GM19240 (cell line): ENCODE results near the gene SF3B4.
"Not testable (repeated sequence)": the region's sequence is repeated elsewhere in the genome, so short reads cannot be mapped to it uniquely, and the experiment has no call there.

Experiments
- DNase-seq: peaks from one replicate; pipeline ENCODE4 v3.0.0; 2011; ENCODE audit warnings: low spot score; ENCODE audit not compliant: insufficient read length

Gene SF3B4

DNA sequence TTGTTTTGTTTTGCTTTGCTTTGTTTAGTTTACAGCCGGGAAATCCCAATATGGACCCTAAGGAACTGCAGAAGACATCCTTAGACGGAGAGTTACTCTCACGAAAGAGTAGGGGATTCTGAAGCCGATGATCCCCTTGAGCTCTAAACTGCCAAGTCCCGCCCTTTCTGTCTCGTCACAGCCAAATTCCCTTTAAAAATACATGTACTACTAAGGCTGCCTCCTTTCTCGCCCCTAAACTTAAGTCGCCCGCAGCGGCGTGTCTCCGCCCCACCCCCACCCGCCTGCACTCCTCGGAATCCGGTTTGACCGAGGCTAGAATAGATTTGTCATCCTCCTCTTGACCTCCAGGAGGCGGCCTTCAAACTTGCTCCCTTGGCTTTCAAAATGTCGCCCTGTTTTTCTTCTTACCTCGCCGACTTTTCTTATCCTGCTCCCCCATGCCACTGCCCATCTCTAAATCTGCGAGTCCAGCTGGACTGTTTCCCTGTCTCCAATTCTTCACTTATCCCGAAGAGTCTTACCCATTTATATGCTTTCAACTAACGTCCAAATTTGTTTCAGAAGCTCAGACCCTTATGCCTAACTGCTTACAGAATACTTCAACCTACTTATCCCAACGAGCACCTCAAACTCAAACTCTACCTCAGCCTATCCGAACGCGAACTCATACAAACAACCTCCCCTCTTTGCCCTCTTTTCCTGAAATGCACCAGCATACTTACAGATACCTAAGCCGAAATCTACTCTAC lies 39.2 kb downstream of the SF3B4 start:
- no peak for DNase-seq

- no peak for DNase-seq
Measured at GRCh38 chr1:149887456-149888246, 40.0 kb downstream of the SF3B4 start.

- DNase-seq: not testable (repeated sequence)
Measured at GRCh38 chr1:149887196-149887455, 40.5 kb downstream of the SF3B4 start.

- DNase-seq: no peak
Measured at GRCh38 chr1:149886396-149887195, 41.0 kb downstream of the SF3B4 start.

- not testable (repeated sequence) for DNase-seq
Measured at GRCh38 chr1:149886121-149886395, 41.5 kb downstream of the SF3B4 start.

GRCh38 chr1:149885339-149886120 lies 42.1 kb downstream of the SF3B4 start:
- DNase-seq: no peak

DNA sequence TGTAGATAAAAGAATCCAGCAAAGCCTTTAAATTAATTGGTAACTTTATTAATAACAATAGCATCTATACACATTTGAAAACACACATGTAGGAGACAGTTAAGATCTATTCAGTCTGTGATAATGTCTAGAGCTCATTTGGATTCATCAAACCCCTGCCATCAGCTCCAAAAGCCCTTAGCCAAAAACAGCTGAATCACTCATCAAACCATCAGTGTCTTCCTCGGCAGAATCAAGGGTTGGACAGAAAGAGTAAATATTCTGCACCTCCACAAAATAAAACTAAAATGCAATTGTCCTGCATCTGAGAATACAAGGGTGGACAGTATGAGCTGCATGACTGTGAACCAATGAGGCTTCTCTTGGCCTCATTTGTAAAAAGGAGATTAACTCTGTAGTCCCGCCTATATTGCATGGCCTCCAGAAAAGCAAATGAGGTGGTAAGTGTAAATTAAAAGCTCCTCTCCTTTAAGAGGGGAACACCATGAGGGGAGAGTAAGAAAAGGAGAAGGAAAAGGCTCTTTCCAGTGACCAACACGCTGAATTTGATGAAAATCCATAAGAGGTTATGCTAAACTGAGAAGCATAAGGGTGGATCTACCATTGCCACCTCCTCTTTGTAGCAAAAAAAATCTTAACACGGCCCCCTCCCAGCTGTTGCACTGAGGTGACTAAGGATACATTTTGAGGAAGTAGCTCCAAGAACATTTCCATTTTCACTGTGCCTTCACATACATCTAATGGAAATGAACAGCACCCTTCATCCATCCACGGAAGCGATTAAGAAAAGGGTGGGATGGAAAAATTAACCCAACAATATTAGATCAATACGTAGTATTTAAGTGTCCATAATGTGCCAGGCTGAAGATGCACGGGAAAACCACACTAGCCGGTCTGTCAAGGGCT lies 42.9 kb downstream of the SF3B4 start:
- DNase-seq: no peak

DNA sequence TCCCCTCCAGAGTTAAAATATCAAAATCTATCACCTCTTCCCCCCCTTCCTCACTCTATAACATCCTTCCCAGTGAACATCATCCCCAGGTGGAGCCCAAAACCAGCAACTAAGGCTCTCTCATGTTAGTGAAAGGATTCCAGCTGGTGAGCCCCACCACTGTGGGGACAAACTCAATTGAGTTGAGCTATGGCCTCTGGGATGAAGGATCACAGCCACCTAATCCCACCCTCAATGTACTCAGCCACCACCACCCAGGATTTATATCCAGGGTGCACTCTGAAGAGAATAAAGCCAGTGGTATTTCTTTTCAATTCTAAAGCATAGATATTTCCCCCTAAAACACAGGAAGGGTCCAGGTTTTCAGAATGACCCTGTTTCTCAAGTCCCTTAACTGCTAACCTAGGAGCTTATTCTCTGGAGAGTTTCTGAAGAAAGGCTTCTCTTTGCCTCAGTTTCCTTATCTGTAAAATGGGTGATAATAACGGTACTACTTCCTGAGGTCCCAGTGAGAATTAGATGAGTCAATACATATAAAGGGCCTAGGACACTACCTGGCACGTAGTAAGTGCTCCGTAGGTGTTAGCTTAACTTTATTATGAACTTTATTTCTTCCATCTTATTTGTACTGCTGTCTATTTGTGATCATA lies 43.9 kb downstream of the SF3B4 start:
- no peak for DNase-seq

GRCh38 chr1:149881876-149882275 lies 45.7 kb downstream of the SF3B4 start:
- DNase-seq: no peak

DNA sequence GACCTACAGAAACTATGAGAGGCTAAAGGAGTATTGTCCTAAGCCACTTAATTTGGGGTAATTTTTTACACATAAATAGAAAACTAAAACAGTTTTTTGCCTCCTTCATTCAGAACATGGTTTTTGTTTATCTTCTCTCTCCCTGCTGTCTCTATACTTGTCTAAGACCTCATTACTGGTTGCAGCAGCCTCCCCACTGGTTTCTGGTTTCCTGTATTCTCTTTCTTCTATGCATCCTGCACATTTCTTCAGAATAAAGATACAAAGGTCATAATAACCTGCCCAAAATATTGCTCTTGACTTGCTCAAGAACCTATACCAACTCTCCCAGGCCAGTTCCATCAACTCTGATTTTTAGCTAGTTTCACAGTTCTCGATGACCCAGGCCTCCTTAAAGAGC lies 48.0 kb downstream of the SF3B4 start:
- DNase-seq: no peak

DNA sequence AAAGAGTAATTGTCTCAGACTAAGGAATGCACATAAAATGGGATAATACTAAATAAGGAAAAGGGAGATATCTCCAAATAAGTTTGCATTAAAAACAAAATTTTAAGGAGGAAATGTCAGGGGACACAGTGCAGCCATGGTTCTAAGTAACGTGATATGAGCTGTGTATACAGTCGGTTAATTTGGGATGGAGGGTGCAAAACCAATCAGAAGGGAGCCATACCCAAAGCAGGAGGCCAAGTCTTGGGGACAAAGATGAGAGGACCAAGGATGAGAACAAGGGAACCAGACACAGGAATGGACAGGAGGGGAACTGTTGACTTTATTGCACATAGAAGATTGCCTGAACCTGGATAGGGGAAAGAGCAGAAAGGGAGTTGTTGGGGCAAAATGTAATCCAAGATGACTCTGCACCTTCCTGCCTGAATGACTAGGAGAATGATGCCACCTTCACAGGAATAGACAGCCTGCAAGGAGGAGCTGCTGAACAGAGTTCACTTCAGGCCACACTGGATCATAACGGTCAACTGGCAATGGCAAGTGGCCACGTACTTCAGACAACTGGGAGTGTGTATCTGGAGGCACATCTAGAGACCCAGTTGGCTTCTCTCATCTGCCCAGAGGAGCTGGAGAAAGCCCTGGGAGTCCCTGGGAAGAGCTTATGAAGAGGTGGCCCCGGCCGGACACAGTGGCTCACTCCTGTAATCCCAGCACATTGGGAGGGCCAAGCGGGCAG lies 50.2 kb downstream of the SF3B4 start:
- DNase-seq: no peak
